K562 treated with DMSO at 1 percent for 48 hours (cell line): ENCODE data around the gene INTS13. TPM values are rescaled to one million over a fixed set of nuclear protein-coding genes. Genes with fewer than 3 reads are reported as not detected.

Experiments used
- total RNA-seq: library from RNA; unstranded; fragments of 300-600 nt; gene quantifications from 2 replicates; pipeline ENCODE4 v1.2.3, GENCODE V29; 2022; ENCODE audit warnings: low replicate concordance; ENCODE audit errors: extremely low read depth

Gene INTS13, protein sequence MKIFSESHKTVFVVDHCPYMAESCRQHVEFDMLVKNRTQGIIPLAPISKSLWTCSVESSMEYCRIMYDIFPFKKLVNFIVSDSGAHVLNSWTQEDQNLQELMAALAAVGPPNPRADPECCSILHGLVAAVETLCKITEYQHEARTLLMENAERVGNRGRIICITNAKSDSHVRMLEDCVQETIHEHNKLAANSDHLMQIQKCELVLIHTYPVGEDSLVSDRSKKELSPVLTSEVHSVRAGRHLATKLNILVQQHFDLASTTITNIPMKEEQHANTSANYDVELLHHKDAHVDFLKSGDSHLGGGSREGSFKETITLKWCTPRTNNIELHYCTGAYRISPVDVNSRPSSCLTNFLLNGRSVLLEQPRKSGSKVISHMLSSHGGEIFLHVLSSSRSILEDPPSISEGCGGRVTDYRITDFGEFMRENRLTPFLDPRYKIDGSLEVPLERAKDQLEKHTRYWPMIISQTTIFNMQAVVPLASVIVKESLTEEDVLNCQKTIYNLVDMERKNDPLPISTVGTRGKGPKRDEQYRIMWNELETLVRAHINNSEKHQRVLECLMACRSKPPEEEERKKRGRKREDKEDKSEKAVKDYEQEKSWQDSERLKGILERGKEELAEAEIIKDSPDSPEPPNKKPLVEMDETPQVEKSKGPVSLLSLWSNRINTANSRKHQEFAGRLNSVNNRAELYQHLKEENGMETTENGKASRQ
- not detected in 2 replicates for total RNA-seq

DNA sequence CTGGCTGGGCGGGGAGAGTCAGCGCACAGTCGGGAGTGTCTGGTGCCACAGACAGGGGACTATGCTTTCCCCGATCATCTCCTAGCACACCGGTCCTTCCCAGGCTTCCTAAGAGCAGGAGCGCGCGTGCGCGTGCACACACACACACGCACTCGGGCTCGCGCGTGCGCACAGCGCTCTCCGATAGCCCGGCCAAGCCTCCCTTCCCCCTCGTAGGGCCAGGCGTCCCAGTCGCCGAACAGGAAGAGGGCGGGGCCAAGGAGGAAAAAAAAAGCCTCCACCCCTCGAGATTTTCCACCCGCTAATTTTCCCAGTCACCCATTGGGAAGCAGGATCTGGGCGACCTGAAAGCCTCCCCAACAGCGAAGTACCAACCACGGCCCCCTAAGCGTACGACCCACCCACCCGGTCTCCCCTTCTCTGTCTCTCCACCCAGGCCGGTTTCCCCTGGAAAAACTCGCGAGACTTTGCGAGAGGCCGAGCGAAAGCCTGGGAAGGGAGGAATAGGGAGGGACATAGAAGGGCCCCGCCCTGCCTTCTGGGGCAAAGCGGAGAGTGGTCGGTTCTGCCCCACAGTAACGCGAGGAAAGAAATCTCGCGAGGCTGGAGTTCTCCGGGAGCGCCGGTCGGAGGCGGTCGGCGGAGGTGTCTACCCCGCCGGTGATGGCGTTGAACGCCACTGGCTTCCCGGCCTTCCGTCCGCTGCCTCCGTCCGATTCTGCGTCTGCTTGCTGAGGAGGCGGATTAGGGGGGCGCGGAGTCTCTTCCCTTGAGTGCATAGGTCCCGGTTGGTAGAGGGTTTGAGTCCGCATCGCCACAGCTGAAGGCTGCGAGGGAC, at the start of gene INTS13, which contains the start of gene FGFR1OP2:
INTS13 (minus strand) TSS at position 119 of the 838 bp plus-strand sequence. CDS start 1,178 bp downstream, outside the sequence.
FGFR1OP2 (plus strand) TSS at position 608 of the 838 bp plus-strand sequence. CDS start 15,689 bp downstream, outside the sequence.

Other genes starting within 250 kb of the INTS13 start
- gene ITPR2, start 104.8 kb downstream of the INTS13 start, total RNA-seq = not detected in 2 replicates
- 128 TPM in 1 of 2 replicates, not detected in the other for gene FGFR1OP2, start 489 bp upstream of the INTS13 start, total RNA-seq
- not detected in 2 replicates for gene TM7SF3, start 76.4 kb upstream of the INTS13 start, total RNA-seq
- gene MED21, start 84.6 kb upstream of the INTS13 start, total RNA-seq = not detected in 2 replicates
- not detected in 2 replicates for gene C12orf71, start 144.6 kb upstream of the INTS13 start, total RNA-seq